Activated B cell treated with CpG ODN at 0.5 μM for 24 hours (primary cell): ENCODE results near the gene FMNL2. TPM values are rescaled to one million over a fixed set of nuclear protein-coding genes. Genes with fewer than 3 reads are reported as not detected.

Experiments used
- ATAC-seq: fragments of 200-7000 bp; cut with Tn5 transposase; one replicate; pipeline ENCODE4 v1.10.0; 2021; ENCODE audit warnings: low read depth, mild to moderate bottlenecking, moderate library complexity
- CTCF ChIA-PET: fragments of 350-600 bp; sonication (Branson Sonifier 250); formaldehyde crosslinking; loops from one replicate; lab custom pipeline; 2021; ENCODE audit warnings: antibody characterized with exemption; lab: Charles Lee
- POLR2A ChIA-PET: fragments of 350-600 bp; sonication (Branson Sonifier 250); formaldehyde crosslinking; loops from one replicate; lab custom pipeline; 2021; ENCODE audit warnings: antibody characterized with exemption; lab: Charles Lee
- DNase-seq: peaks from one replicate; pipeline ENCODE4 v3.0.0; 2022
- H3K27ac Mint-ChIP-seq: one replicate; pipeline ENCODE4 v1.8.0; 2020; ENCODE audit warnings: mixed read lengths
- H3K27me3 Mint-ChIP-seq: one replicate; pipeline ENCODE4 v1.8.0; 2021; ENCODE audit warnings: mixed read lengths
- H3K36me3 Mint-ChIP-seq: one replicate; pipeline ENCODE4 v1.8.0; 2021; ENCODE audit warnings: low read depth, mixed read lengths
- H3K4me1 Mint-ChIP-seq: one replicate; pipeline ENCODE4 v1.8.0; 2021; ENCODE audit warnings: mixed read lengths
- H3K4me3 Mint-ChIP-seq: one replicate; pipeline ENCODE4 v1.8.0; 2020; ENCODE audit warnings: mild to moderate bottlenecking, mixed read lengths
- H3K9me3 Mint-ChIP-seq: one replicate; pipeline ENCODE4 v1.8.0; 2020; ENCODE audit warnings: mixed read lengths
- CTCF ChIP-seq: fragments of 200-600 bp; IDR thresholded peaks from one replicate; pipeline ENCODE4 v1.8.0; 2022; ENCODE audit warnings: antibody characterized with exemption, mild to moderate bottlenecking
- intact Hi-C: fragments of 100-400 bp; cut with micrococcal nuclease; formaldehyde crosslinking; loops from one replicate; pipeline ENCODE4 v1.15.1; 2024
- total RNA-seq: library from RNA; stranded (reverse); gene quantifications from 2 replicates; pipeline ENCODE4 v1.2.3, GENCODE V29; 2022

The FMNL2 gene
- total RNA-seq, 1 donor from 2014 or later = 4.0 TPM

GRCh38 chr2:152379089-152379488, 44.1 kb downstream of the FMNL2 start:
- H3K36me3 Mint-ChIP-seq = no peaks in the 10 kb centered on the region
- CTCF ChIA-PET = no interaction called here
- TF ChIP-seq CTCF = no peak
- H3K27ac Mint-ChIP-seq = no peak overlapping the region
- POLR2A ChIA-PET = no interaction called here
- no peak overlapping the region for H3K4me3 Mint-ChIP-seq
- ATAC-seq = no peak
- intact Hi-C loops = no loop called here
- no peaks in the 10 kb centered on the region for H3K9me3 Mint-ChIP-seq
- H3K27me3 Mint-ChIP-seq = no peaks in the 10 kb centered on the region
- no peak for DNase-seq
- H3K4me1 Mint-ChIP-seq = no peaks in the 10 kb centered on the region

GRCh38 chr2:152380261-152381055, 45.5 kb downstream of the FMNL2 start:
- intact Hi-C loops = no loop called here
- ATAC-seq (no peak), DNase-seq (no peak)
- Mint-ChIP-seq H3K27me3 (no peaks in the 10 kb centered on the region), H3K4me3 (no peak overlapping the region), H3K27ac (no peak overlapping the region), H3K36me3 (no peaks in the 10 kb centered on the region), H3K9me3 (no peaks in the 10 kb centered on the region), H3K4me1 (no peaks in the 10 kb centered on the region)
- ChIA-PET CTCF (no interaction called here), POLR2A (no interaction called here)
- TF ChIP-seq CTCF = no peak

GRCh38 chr2:152383702-152384101, 48.7 kb downstream of the FMNL2 start:
- Mint-ChIP-seq H3K36me3 (no peaks in the 10 kb centered on the region), H3K9me3 (no peaks in the 10 kb centered on the region), H3K27ac (no peak overlapping the region), H3K4me1 (no peaks in the 10 kb centered on the region), H3K27me3 (no peaks in the 10 kb centered on the region), H3K4me3 (no peak overlapping the region)
- POLR2A ChIA-PET = no interaction called here
- no peak for TF ChIP-seq CTCF
- ATAC-seq (no peak), DNase-seq (no peak)
- CTCF ChIA-PET = no interaction called here
- intact Hi-C loops = no loop called here

- Mint-ChIP-seq H3K27me3 (no peaks in the 10 kb centered on the region), H3K4me3 (no peak overlapping the region), H3K27ac (no peak overlapping the region), H3K9me3 (no peaks in the 10 kb centered on the region), H3K4me1 (no peaks in the 10 kb centered on the region), H3K36me3 (no peaks in the 10 kb centered on the region)
- ChIA-PET POLR2A (no interaction called here), CTCF (no interaction called here)
- intact Hi-C loops = no loop called here
- ATAC-seq (no peak), DNase-seq (no peak)
- no peak for TF ChIP-seq CTCF
These were observed 50.0 kb downstream of the FMNL2 start for GRCh38 chr2:152384992-152385391.

- ChIA-PET CTCF (no interaction called here), POLR2A (no interaction called here)
- Mint-ChIP-seq H3K27ac (no peak overlapping the region), H3K4me3 (no peak overlapping the region), H3K4me1 (no peaks in the 10 kb centered on the region), H3K9me3 (no peaks in the 10 kb centered on the region), H3K36me3 (no peaks in the 10 kb centered on the region), H3K27me3 (no peaks in the 10 kb centered on the region)
- no peak for DNase-seq
- no peak for ATAC-seq
- no peak for TF ChIP-seq CTCF
- intact Hi-C loops = no loop called here
These were observed 50.7 kb downstream of the FMNL2 start for GRCh38 chr2:152385650-152386049.
